GM19025 (cell line): ENCODE data around the gene DHFR.
A peak's percentile ranks its signal among the peaks of the same experiment; 100 is the strongest.
"Not testable (repeated sequence)": the region's sequence is repeated elsewhere in the genome, so short reads cannot be mapped to it uniquely, and the experiment has no call there.

Source experiments
- ATAC-seq: cut with Tn5 transposase; IDR thresholded peaks from one replicate; pipeline ENCODE4 v1.9.1; 2021; ENCODE audit warnings: mild to moderate bottlenecking, low read depth, moderate library complexity; ENCODE audit not compliant: unreplicated experiment

Gene DHFR

DNA sequence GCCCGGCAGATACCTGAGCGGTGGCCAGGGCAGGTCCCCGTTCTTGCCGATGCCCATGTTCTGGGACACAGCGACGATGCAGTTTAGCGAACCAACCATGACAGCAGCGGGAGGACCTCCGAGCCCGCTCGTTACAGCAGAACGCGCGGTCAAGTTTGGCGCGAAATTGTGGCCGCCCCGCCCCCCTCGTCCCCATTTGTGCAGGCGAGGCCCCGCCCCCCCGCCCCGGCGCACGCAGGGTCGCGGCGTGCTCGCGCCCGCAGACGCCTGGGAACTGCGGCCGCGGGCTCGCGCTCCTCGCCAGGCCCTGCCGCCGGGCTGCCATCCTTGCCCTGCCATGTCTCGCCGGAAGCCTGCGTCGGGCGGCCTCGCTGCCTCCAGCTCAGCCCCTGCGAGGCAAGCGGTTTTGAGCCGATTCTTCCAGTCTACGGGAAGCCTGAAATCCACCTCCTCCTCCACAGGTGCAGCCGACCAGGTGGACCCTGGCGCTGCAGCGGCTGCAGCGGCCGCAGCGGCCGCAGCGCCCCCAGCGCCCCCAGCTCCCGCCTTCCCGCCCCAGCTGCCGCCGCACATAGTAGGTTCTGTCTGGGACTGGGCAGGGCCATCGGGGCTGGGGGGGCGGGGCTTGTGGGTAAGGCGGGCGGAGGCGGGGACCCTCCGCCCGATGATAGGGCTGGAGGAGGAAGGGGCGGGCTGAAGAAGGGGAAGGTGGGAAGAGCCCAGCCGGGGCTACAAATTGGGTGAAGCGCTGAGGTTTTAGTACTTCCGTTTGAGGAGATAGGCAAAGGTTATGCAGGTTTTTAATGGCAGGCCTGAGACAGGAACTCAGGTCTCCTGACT is at the start of gene DHFR, which contains the start of gene MSH3:
Gene DHFR (minus strand): TSS at position 593 of the 840 bp plus-strand sequence. CDS start 494 bp downstream, at position 99.
Gene MSH3 (plus strand): TSS at position 262 of the 840 bp plus-strand sequence. CDS start 76 bp downstream, at position 338.
- ATAC-seq, result peak; percentile 54

GRCh38 chr5:80704221-80704620 is 49.4 kb upstream of the DHFR start:
- ATAC-seq, result no peak

GRCh38 chr5:80703747-80704146 is 49.0 kb upstream of the DHFR start:
- no peak for ATAC-seq

GRCh38 chr5:80703291-80703690 is 48.5 kb upstream of the DHFR start:
- ATAC-seq, result no peak

DNA sequence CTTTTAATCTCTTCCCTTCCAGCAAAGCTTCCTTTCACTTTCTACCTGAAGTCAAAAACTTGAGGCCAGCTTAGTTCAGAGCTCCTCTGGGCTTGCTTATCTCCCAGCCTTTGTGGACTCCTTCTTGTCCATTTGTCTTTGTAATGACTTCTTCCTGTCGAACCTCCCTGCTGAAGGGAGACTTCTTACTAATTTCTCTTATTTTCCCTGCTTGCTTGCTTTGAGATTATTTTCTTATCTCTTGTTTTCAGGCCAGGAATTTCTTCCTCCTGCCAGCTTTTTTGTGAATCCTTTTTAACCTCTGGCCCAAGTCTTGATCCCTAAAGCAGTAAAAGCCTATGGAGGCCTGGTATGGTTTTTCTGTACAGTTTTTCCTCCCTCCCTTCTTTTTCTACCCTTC is 46.8 kb upstream of the DHFR start:
- no peak for ATAC-seq

DNA sequence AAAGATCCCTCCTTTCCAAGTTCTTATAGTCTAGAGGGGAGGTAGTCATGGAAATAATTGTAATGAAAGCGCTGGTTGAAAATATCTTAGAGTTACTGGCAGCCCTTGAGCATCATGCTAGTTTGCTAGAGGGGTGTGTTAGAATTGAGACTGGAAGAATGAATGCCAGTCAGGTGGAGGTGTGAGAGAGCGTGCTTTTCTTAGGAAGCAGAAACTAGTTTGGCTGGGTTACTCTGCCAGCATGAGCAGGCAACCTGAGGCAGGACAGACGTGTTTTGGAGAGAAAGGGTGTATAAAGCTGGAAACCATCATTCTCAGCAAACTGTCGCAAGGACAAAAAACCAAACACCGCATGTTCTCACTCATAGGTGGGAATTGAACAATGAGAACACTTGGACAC is 43.6 kb upstream of the DHFR start:
- no peak for ATAC-seq

DNA sequence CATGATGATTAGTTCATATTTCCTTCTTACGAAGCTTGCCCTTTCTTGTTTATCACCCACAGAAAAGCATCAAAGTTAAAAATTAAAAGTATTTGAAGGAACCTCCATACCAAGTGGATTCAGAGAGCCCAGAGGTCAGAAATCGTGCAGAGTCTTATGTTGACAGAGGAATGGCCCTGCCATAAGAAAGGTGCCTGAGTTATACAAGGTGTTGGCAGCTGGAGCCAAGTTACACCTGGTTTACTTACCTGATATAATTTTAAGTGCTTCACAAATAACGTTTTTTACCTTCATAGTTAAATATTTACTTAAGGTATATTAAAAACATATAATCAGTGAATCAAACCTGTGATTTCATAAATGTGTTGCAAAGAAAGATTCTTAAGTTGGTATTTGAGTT is 42.3 kb upstream of the DHFR start:
- ATAC-seq, result no peak

DNA sequence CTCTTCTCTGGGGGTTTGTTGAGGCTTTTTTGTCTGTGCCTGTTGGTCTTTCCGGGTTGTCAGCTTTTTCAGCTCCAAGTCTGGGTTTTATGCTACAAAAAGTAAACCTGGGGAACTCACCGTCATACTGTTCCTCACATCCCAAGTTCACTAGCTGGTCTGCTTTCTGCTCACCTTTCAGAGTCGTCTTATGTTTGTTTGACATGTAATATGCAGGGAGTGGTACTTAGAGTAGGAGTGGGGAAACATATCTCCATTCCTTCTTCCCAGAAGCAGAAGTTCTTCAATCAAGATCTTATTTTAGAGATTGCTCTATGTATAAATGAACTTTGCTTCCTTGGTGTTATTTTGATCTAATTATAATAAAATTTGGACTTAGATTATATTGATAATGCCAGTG is 41.7 kb upstream of the DHFR start:
- no peak for ATAC-seq

- no peak for ATAC-seq
These were observed 40.9 kb upstream of the DHFR start for GRCh38 chr5:80695666-80696065.

GRCh38 chr5:80689627-80690026 is 34.8 kb upstream of the DHFR start:
- no peak for ATAC-seq

- ATAC-seq, result no peak
These were observed 34.1 kb upstream of the DHFR start for GRCh38 chr5:80688648-80689420.

DNA sequence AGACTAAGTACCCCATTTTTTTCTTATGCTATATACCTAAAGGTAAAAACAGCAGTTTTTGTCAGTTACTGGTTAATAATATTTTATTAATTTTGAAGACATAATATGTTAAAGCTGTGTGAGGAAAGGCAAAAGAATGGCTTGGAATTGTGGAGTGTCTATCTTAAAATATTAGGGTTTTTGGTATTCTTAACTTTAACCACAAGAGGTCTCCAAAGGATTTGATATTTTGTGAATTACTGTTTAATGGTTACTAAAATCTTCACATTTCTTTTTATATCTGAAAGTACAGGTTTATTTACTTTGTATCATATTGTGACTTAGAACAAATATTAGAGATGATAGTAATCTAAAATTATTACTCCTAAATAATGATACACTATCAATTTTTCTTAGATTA is 32.0 kb upstream of the DHFR start:
- no peak for ATAC-seq

DNA sequence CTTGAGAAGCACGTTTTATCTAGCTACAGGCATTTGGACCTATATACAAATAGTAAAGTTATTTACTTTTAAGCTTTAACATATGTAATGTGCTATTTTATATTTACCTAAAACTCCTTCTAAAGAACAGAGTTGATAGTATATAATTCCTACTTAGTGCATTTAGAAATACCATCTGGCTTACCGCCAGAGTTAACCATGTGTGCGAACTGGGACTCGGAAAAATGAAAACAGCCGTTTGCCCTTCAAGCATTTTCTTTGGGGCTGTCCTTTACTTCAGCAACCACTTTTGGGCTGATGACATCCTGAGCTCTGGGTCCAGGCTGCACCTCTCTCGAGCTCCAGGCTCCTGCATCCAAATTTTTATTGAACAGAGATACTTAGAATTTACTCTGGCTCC is 21.9 kb upstream of the DHFR start:
- no peak for ATAC-seq

- no peak for ATAC-seq
These were observed 17.5 kb upstream of the DHFR start for GRCh38 chr5:80672140-80672736.

- ATAC-seq, result peak; percentile 54
These were observed 13.5 kb upstream of the DHFR start for GRCh38 chr5:80668016-80668969.

DNA sequence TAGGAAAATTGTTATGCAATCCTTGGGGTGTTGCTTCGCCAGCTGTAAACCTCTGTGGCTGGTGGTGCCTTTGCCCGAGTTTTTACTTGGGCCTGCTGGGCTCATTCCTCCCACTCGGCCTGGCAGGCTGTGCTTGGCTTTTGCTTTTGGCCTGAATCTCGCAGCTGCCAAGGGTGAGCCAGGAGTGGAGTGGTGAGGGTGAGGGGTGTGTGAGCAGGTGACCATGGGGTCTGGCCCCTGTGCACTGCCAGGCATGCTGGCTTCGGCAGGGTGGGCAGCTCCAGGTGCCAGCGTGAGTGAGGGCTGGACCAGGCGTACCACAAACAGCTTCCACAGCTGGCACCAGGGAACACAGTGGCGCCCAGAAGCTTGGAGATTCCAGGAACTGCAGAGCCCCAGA is 12.6 kb upstream of the DHFR start:
- ATAC-seq, result no peak

- no peak for ATAC-seq
These were observed 10.3 kb upstream of the DHFR start for GRCh38 chr5:80665057-80665456.

DNA sequence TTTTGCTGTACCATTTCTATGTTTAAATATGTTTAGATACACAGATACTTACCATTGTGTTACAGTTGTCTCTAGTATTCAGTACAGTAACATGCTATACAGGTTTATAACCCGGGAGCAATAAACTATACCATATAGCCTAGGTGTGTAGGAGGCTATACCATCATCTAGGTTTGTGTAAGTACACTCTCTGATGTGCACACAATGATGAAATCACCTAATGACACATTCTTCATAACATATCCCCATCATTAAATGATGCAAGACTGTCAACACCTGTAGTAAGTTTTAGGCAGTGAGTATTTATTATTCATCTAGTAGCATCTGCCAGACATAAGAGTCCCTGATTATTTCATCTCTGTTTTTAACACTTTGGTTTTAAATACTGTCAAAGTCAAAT is 7.3 kb upstream of the DHFR start:
- ATAC-seq, result no peak

DNA sequence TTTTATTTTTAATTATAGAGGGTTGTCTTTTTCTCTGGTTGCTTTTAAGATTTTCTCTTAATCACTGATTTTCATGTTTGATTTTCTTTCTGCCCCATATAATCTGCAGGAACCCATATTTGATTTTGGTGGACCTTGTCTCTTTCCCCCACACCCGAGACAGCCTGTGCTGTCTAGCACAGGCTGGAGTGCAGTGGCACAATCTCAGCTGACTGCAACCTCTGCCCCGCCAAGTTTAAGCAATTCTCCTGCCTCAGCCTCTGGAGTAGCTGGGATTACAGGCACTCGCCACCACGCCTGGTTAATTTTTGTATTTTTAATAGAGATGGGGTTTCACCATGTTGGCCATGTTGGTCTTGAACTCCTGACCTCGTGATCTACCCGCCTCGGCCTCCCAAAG is 5.9 kb upstream of the DHFR start:
- ATAC-seq, result not testable (repeated sequence)

GRCh38 chr5:80659106-80659505 is 4.3 kb upstream of the DHFR start:
- ATAC-seq, result no peak
